NT2/D1 (cell line): ENCODE results near the gene KCNQ1.

ENCODE experiments used
- YY1 ChIP-seq: IDR thresholded peaks from 2 replicates; pipeline ENCODE4 v1.6.1; 2011; ENCODE audit not compliant: insufficient read length, insufficient read depth
- ZNF274 ChIP-seq: IDR thresholded peaks from 2 replicates; pipeline ENCODE4 v1.6.1; 2011; ENCODE audit warnings: mild to moderate bottlenecking, low read depth, low read length

DNA sequence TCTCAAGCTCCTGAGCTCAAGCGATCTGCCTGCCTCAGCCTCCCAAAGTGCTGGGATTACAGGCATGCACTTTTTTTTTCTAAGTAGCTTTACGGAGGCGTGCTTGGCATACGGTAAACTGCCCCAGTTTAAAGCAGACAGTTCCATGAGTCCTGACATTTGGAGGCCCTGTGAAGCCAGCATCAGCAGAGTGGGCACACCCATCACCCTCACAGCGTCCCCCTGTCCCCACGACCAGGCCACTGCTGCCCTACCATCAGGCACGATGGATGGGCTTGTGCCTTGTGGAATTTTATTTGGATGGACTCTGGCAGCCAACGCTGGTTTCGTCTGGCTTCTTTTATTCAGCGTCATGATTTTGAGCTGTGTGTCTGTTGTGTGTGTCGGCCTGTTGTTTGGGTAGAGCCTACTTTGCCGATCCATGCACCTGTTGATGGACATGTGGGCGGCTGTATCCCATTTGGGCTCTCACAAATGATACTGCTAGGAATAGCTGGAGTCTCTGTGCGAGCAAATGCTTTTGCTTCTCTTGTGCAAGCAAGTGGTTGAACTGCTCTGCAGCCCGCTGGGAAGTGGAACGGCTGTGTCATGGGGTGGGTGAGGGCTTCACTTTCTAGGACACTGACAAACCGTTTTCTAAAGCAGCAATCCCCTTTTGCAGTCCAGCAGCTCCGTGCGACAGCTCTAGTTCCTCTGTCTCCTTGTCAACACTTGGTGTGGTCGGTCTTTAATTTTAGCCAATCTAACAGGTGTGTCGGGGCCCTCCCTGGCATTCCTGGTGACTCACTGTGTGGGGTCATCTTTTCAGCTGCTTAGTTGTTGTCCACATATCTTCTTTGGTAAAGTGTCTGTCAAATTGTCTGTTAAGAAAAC lies 23.8 kb downstream of the KCNQ1 start:
- TF ChIP-seq ZNF274, result no peak
- no peak for TF ChIP-seq YY1
